Heart right ventricle (tissue), 16 donors: ENCODE data around the gene ACP1. TPM values are rescaled to one million over a fixed set of nuclear protein-coding genes. Genes with fewer than 3 reads are reported as not detected.

ENCODE experiments used
- ATAC-seq, 8 donors: fragments of 200-7000 bp; cut with Tn5 transposase; one replicate each; pipeline ENCODE4 v1.9.1; 2020; ENCODE audit warnings: mild to moderate bottlenecking in 8 of 8, moderate library complexity in 8 of 8, moderate number of reproducible peaks in 1 of 8
- DNase-seq, 2 donors: peaks; one replicate each; pipeline ENCODE4 v3.0.0-alpha.2; 2020
- H3K27ac ChIP-seq, 10 donors: fragments of 200-600 bp; sonication (generic) in 2 of 10; one replicate each; pipeline versions ENCODE4 v1.5.0 to v1.8.0; 2020 to 2022; ENCODE audit warnings: mild to moderate bottlenecking in 3 of 10
- H3K27me3 ChIP-seq, 7 donors: fragments of 200-600 bp; one replicate each; pipeline ENCODE4 v1.8.0; 2021 to 2022; ENCODE audit warnings: mild to moderate bottlenecking in 2 of 7
- H3K36me3 ChIP-seq, 9 donors: fragments of 200-600 bp; sonication (generic) in 1 of 9; one replicate each; pipeline versions ENCODE4 v1.5.0 to v1.8.0; 2020 to 2022; ENCODE audit warnings: mild to moderate bottlenecking in 2 of 9
- H3K4me1 ChIP-seq, 9 donors: fragments of 200-600 bp; sonication (generic) in 1 of 9; one replicate each; pipeline versions ENCODE4 v1.5.0 to v1.8.0; 2020 to 2022; ENCODE audit warnings: mild to moderate bottlenecking in 4 of 9
- H3K4me3 ChIP-seq, 10 donors: fragments of 200-600 bp; sonication (generic) in 2 of 10; one replicate each; pipeline versions ENCODE4 v1.5.0 to v1.8.0; 2020 to 2022; ENCODE audit warnings: mild to moderate bottlenecking in 7 of 10, moderate library complexity in 2 of 10
- H3K9me3 ChIP-seq, 11 donors: fragments of 200-600 bp in 10 of 11; sonication (generic) in 2 of 11; one replicate each; pipeline versions ENCODE4 v1.5.0 to v1.8.0; 2013 to 2022; ENCODE audit warnings: mild to moderate bottlenecking in 2 of 11, control low read depth in 1 of 11, moderate library complexity in 1 of 11
- CTCF ChIP-seq, 9 donors: fragments of 200-600 bp; sonication (generic) in 2 of 9; IDR thresholded peaks; one replicate each; pipeline versions ENCODE4 v1.5.0 to v1.8.0; 2021 to 2022; ENCODE audit warnings: antibody characterized with exemption in 9 of 9, mild to moderate bottlenecking in 5 of 9, moderate library complexity in 1 of 9
- WGBS, 2 donors: extraction: QIAGEN DNeasy Blood & Tissue Kit; methylation state at CpG; one replicate each; pipeline ENCODE4 v1.1.7; 2013; ENCODE audit warnings: inconsistent platforms in 1 of 2; 5-methylcytosine and 5-hydroxymethylcytosine counted together
- intact Hi-C, 10 donors: fragments of 100-400 bp; cut with DNase I; formaldehyde crosslinking; loops; one replicate each; pipeline versions ENCODE4 v1.11.1 to v1.14.2; 2022
- polyA plus RNA-seq, 2 donors: library from polyadenylated mRNA; stranded (reverse); fragments of 200-250 nt; gene quantifications; one replicate each; pipeline ENCODE4 v1.2.3, GENCODE V29; 2013
- total RNA-seq, 10 donors: library from RNA; stranded (reverse); fragmentation: NEBNext Ultra II Directional in 3 of 10; extraction: Animal tissue kit (Norgen Biotek cat#: 25700) in 3 of 10; gene quantifications; one replicate each; pipeline versions ENCODE4 v1.2.1 to v1.2.4, GENCODE V29; 2021 to 2023
- donor health status: Arrhythmogenic right ventricular cardiomyopathy.
- donor health status: ischemic (EF 13 %, LVEDD 7.1; RV severe dilation, severe dysfunction).
- donor health status: healthy with polysubstance abuse.
- donor health status: DM: no; HTN: yes; CAD: no.
- donor health status: DM: no; HTN: no; CAD: no.
- donor health status: ischemic (EF 25% LVEDD 6.9; RV normal size, moderate dysfunction).
- donor health status: ischemic (EF 25% LVEDD 5.7; RV mildly dilated, moderate dysfunction).
- donor health status: healthy.
- donor health status: DM: yes; HTN: yes; CAD: no.
- donor health status: Ischemic cardiomyopathy.
- donor health status: ischemic (EF 35%, LVEDD 5.7; RV mildly dilated, moderate dysfunction).
- donor health status: nonischemic (EF 11% LVEDD 7.7; RV severe dilation, severe dysfunction).
- donor health status: DM: yes; HTN: yes; CAD: no.
- donor health status: PGD.
- donor health status: ischemic (EF 29% LVEDD 5.4; RV normal size, mild dysfunction).
- donor health status: nonischemic (EF 23%, LVEDD 6.1; RV moderate dilation, normal function).

Gene ACP1
- total and polyA plus RNA-seq, 12 donors = 38.3 to 87.7 (median 65.2) TPM

GRCh38 chr2:285531-285930 is 20.8 kb downstream of the ACP1 start:
- Histone ChIP-seq H3K36me3 (peaks cover 0 to 25% (median 0%) of the 10 kb centered on the region in 9 donors), H3K27ac (peak overlapping the region in 3 of 10 donors; percentile 21 to 61 (median 48)), H3K4me1 (peaks cover 5 to 59% (median 28%) of the 10 kb centered on the region in 9 donors), H3K27me3 (peaks cover 0 to 46% (median 36%) of the 10 kb centered on the region in 7 donors), H3K9me3 (no peaks in the 10 kb centered on the region), H3K4me3 (no peak overlapping the region)
- WGBS, 2 donors = 68 to 71% methylated on average over 1 of the region's 1 CpG
- intact Hi-C loops = loop anchor here in 1 of 10 donors (5.0 kb wide), 1 partner anchor 38 kb away; no protein-coding TSS in a partner anchor
- no peak for TF ChIP-seq CTCF (IDR thresholded peaks at IDR 0.05)
- ATAC-seq (no peak), DNase-seq (no peak)

GRCh38 chr2:286035-286434 is 21.3 kb downstream of the ACP1 start:
- 90 to 95% methylated on average over 6 of the region's 6 CpGs for WGBS, 2 donors
- no peak overlapping the region for H3K4me3 ChIP-seq
- no peaks in the 10 kb centered on the region for H3K9me3 ChIP-seq
- peaks cover 5 to 54% (median 28%) of the 10 kb centered on the region in 9 donors for H3K4me1 ChIP-seq
- peak overlapping the region in 2 of 10 donors; percentile 48 to 61 for H3K27ac ChIP-seq
- ATAC-seq (no peak), DNase-seq (no peak)
- intact Hi-C loops = loop anchor here in 1 of 10 donors (5.0 kb wide), 1 partner anchor 39 kb away; no protein-coding TSS in a partner anchor
- peaks cover 0 to 51% (median 39%) of the 10 kb centered on the region in 7 donors for H3K27me3 ChIP-seq
- no peak for TF ChIP-seq CTCF (IDR thresholded peaks at IDR 0.05)
- peaks cover 0 to 20% (median 0%) of the 10 kb centered on the region in 9 donors for H3K36me3 ChIP-seq

GRCh38 chr2:286774-287392 is 22.1 kb downstream of the ACP1 start:
- no peak for DNase-seq
- TF ChIP-seq CTCF (IDR thresholded peaks at IDR 0.05) = no peak
- H3K27ac ChIP-seq = no peak overlapping the region
- peaks cover 0 to 60% (median 45%) of the 10 kb centered on the region in 7 donors for H3K27me3 ChIP-seq
- peak overlapping the region in 9 of 10 donors; percentile 38 to 61 (median 50) for H3K4me3 ChIP-seq
- intact Hi-C loops = loop anchor here in 1 of 10 donors (5.0 kb wide), 1 partner anchor 40 kb away; no protein-coding TSS in a partner anchor
- H3K4me1 ChIP-seq = peaks cover 5 to 52% (median 28%) of the 10 kb centered on the region in 9 donors
- no peak for ATAC-seq
- peaks cover 0 to 11% (median 0%) of the 10 kb centered on the region in 9 donors for H3K36me3 ChIP-seq
- WGBS, 2 donors = 33 to 41% methylated on average over 20 of the region's 20 CpGs
- H3K9me3 ChIP-seq = no peaks in the 10 kb centered on the region

- H3K4me1 ChIP-seq = peaks cover 5 to 52% (median 28%) of the 10 kb centered on the region in 9 donors
- H3K9me3 ChIP-seq = no peaks in the 10 kb centered on the region
- intact Hi-C loops = loop anchor here in 1 of 10 donors (5.0 kb wide), 1 partner anchor 40 kb away; no protein-coding TSS in a partner anchor
- DNase-seq (peak in 1 of 2 donors; percentile 16), ATAC-seq (peak in 6 of 8 donors; percentile 36 to 51 (median 47))
- H3K27ac ChIP-seq = no peak overlapping the region
- no peak for TF ChIP-seq CTCF (IDR thresholded peaks at IDR 0.05)
- H3K4me3 ChIP-seq = peak overlapping the region; percentile 16 to 61 (median 49)
- H3K27me3 ChIP-seq = peaks cover 0 to 66% (median 45%) of the 10 kb centered on the region in 7 donors
- 1% methylated on average over 35 to 46 of the region's 46 CpGs for WGBS, 2 donors
- H3K36me3 ChIP-seq = peaks cover 0 to 5% (median 0%) of the 10 kb centered on the region in 9 donors
Measured at GRCh38 chr2:287471-287885, 22.7 kb downstream of the ACP1 start.
